ENCODE data around the gene TEKT3.

Gene TEKT3

GRCh38 chr17:15341385-15341849 lies at the start of gene TEKT3:
Gene TEKT3 (minus strand): TSS chr17:15341597. CDS start chr17:15331585, 10,012 bp downstream.
- no peak for DNase-seq

DNA sequence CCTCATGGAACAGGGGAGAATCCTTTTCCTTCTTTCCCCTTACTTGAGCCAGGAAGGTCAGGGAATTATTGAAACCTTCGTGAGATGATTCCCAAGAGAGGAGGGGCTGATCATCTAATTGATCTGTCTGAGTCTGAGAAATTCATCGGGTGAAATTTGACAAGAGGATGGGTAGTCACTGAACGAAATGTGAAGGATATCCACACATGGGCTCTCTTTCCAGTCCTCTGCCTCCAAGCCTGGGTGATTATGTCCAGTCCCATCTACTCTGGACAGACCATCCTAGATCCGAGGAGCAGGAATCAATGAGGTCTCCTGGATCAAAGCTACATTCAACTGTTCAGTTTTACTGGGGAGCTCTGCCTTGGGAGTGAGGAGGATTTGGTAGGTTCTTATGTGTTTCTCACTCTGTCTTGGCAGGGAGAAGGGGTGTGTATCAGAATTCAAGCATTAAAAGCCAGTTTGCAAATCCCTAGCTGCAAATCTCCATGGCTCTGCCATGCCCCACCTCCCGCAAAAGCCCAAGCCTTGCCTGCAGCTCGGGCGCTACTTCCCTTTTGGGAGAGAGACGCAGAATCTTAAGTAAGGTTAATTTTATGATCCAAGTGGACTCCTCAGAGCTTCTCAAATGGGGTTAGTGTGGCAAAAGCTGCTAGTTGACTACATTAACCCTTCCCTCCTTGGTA lies 47.1 kb upstream of the TEKT3 start:
- no peak for DNase-seq

DNA sequence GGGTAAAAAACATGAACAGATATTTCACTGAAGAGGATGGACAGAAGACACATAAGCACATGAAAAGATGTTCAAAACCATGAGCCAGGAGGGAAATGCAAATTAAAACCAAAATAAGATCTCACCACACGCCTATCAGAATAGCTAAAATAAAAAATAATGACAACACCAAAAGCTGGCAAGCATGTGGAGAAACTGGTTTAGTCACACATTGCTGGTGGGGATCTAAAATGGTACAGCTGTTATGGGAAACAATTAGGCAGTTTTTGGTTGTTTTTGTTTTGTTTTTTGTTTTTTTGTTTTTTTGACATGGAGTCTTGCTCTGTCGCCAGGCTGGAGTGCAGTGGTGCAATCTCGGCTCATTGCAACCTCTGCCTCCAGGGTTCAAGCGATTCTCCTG lies 44.7 kb upstream of the TEKT3 start:
- DNase-seq = no peak

DNA sequence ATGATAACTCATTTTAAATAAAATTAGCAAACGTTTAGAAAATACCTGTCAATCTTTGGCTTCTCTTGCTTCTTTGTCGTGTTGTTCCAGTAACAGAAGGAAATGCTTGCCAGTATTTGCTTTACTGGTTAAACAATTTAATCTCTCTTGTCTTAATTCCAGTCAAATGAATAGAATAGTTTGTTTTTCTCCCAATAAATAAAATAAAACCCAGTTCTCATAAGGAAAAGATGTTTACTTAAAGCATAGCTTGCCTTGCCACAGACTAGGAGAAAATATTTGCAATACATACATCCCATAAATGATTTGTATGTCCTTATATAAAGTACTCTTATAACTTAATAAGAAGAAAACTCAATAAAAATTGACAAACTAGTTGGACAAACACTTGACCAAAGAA lies 43.9 kb upstream of the TEKT3 start:
- DNase-seq = no peak

DNA sequence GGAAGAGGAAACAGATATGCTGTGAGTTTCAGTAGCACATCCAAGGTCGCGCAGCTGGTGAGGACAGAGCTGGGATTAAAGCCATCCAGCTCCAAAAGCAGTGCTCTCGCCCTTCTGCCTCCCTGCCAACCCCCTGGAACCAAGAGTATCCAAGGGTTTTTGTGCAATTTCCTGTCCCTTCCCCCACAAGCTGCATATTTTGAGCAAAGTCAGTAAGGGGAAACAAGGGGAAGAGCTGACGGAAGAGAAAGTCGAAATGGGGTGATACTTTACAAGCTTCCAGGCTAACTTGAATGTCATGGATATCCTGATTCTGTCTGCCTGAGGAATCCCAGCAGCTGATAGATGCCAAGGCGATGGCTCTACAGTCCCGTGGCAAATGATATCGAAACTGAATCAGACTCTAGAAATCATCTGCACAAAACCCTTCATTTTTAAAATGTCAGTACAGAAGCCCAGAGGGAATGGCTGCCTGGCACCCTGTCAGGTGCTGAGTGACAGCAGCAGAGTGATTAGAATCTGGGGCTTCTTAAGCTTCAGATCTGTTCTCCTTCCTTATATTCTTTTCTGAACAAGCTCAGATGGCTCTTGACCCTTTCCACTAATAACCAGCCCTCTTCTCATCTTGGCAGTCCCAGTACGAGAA lies 42.9 kb upstream of the TEKT3 start:
- DNase-seq = no peak

GRCh38 chr17:15382914-15383313 lies 41.5 kb upstream of the TEKT3 start:
- DNase-seq = no peak

GRCh38 chr17:15381707-15382106 lies 40.3 kb upstream of the TEKT3 start:
- no peak for DNase-seq

DNA sequence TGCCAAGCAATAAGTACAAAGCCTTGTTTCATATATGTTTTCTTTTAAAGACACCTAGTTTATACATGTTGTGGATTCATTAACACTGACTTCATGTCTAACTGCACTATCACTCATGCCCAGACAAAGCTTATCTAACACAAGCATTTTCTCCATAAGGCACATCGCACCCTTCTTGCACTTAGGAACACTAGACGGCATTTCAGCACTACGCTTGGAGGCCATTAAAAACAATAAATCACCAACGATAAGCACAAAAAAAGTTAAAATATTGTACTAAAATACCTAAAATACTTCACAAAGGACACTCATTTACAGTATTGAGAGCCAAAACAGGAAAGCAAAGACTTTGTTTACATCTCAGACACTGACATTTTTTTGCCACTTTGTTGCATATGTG lies 39.0 kb upstream of the TEKT3 start:
- no peak for DNase-seq

DNA sequence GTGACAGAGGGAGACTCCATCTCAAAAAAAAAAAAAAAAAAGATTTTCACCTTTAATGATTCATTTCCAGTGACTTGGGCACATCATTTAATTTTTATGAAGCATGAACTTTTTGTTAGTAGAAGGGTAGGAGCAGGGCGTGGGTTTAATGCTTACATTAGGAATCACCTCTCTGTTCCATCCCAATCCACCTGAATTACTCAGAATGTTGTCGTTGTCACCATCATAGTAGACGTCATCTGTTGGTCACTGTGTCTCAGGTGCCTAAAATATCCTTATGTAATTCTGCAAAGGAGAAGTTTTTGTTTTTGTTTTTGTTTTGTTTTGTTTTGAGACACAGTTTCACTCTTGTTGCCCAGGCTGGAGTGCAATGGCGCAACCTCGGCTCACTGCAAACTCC lies 38.3 kb upstream of the TEKT3 start:
- no peak for DNase-seq

GRCh38 chr17:15378243-15378642 lies 36.8 kb upstream of the TEKT3 start:
- DNase-seq = no peak

DNA sequence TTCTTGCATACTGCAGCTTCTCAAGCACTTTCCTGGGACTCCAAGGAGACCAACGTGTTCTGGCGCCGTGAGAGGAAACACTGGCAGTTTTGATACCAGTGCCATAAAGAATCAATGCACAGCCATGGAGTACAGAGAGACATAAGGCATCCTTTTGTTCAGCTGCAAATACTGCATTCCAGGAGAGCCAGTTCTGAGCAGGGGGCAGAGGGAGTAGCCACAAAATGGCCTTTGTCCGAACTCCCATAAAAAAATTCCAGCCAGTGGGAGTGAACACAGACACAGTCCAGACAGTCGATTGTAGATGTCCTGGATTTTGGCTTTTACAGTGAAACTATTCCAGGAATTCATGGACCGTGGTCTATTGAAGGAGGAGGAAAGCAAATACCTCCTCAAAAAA lies 36.2 kb upstream of the TEKT3 start:
- no peak for DNase-seq

- DNase-seq = no peak
These were observed 35.8 kb upstream of the TEKT3 start for GRCh38 chr17:15377200-15377599.

DNA sequence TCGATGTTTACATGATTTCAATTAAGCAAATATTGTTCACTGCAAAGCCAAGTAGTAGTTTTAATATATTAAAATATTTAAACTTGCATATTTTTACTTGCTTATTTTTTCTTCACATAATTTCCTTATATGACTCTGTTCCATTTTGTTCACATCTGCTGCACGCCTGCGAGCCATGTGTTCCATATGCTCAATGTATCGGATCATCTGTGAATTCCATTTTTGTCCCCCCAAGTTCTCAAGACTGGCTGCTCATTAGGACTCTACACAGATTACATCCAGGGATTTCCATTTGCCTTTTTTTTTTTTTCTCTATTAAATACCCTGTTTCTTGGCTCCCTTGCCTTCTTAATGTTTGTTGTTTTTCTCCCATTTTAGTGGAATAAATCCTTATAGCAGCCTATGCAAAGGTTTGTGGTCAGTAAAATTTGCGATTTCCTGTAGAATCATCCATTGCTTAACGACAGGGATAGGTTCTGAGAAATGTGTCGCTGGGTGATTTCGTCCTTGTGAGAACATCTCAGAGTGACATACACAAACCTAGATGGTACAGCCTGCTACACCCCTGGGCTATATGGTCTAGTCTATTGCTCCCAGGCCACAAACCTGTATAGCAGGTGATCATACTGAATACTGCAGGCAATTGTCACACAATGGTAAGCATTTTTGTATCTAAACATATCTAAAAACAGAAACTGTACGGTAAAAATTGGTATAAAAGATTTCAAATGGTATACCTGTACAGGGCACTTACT lies 30.2 kb upstream of the TEKT3 start:
- no peak for DNase-seq

- DNase-seq = no peak
These were observed 27.2 kb upstream of the TEKT3 start for GRCh38 chr17:15368600-15368999.

DNA sequence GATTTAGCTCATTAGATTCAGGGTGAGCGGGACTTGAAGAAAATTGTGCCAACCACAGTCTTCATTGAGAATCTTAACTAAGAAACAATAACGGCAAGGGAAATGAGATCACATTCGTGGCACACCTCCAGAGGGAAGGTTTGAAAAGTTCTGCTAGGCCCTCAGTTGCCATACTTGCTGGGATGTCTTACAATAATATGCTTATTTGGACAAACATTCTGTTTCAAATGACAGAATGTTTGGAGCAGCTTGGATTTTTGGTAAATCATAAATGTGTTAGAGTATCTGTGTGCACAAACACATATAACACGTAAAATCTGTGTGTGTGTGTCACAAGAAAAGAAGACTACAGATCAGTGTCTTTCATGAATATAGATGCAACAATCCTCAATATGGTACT lies 24.6 kb upstream of the TEKT3 start:
- DNase-seq = no peak

GRCh38 chr17:15364615-15365014 lies 23.2 kb upstream of the TEKT3 start:
- no peak for DNase-seq

- no peak for DNase-seq
These were observed 22.3 kb upstream of the TEKT3 start for GRCh38 chr17:15363702-15364101.

DNA sequence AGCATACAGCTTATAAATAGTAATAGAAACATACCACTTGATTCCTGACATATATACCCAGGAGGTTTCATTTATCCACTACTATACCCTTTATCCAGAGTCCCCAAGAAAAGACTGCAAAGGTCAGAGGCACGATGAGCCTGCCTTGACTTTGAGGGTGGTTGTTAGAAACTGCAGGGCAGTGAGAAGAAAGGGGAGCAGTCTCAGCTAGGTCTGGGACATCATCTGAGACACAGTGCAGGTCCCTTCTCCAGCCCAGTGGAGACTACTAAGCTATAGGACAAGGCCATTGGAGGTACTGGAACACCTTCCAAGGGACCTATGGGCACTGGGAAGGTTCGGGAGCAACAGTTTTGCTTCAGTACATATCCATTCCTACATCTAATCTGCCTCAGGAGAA lies 20.2 kb upstream of the TEKT3 start:
- DNase-seq = no peak

GRCh38 chr17:15361151-15361550 lies 19.8 kb upstream of the TEKT3 start:
- DNase-seq = no peak

DNA sequence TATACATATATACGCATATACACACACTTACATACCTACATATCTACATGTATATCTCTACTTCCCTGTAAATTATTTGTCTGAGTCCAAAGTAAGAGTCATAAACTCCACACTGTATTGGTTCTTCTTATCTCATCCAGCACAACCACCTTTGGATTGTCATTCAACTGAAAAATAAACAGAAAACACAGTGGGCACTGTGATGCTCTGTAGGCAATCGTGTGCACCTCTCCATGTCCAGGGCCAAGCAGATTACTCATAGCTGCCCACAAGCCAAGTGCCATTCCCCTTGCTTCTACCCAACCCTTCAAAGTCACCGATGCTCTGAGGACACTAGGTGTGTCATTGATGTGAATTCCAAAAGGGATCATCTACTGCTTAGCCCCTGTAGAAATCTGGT lies 12.9 kb upstream of the TEKT3 start:
- no peak for DNase-seq

DNA sequence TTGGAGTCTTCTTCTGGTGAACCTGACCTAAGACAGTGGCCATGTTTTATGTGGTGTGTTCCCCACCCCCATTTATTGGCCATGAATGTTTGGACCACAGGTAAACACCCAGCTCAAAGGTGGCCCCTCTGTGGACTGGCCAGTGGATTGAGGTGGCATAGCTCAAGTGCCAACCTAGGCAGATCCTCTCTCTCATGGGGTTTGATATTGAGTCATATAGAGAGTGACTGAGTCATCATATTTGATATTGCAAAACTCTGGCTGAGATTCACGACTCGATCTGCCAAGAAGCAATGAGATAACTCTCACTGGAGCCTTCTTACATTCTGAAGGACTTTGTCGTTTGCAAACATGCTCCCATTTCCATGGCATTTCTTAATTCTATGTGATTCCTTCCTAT lies 10.5 kb upstream of the TEKT3 start:
- DNase-seq = no peak

GRCh38 chr17:15351478-15351840 lies 10.1 kb upstream of the TEKT3 start:
- no peak for DNase-seq

GRCh38 chr17:15350777-15351477 lies 9.5 kb upstream of the TEKT3 start:
- no peak for DNase-seq

DNA sequence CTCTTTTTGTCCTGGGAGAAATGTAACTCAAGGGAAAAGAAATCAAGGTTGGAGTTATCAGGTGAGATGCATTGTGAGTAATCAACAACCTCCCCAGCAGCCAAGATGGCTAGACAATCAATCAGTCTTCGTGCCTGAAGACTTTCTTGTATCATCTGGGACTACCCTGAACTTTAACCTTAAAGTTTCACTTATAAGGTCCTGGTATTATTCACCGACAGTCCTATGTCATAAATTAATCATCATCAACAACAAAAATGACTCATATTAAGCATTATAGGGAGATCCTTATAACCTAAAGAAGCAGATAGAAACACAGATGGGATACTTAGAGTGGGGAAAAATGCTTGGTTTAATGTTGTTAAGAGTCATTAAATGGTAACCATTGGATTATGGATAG lies 7.7 kb upstream of the TEKT3 start:
- DNase-seq = no peak
